Tibial artery (tissue), 4 donors: Measurements from ENCODE around the gene MCUR1.

Experiments used
- DNase-seq, 2 donors: peaks; one replicate each; pipeline ENCODE4 v3.0.0-alpha.2; 2019
- H3K27ac ChIP-seq, 2 donors: fragments of 200-600 bp; sonication (generic) in 1 of 2; 1 replicate in 1 of 2; 2 replicates in 1 of 2; pipeline ENCODE4 v1.5.1; 2018 to 2019; ENCODE audit warnings: mild to moderate bottlenecking in 1 of 2
- H3K27me3 ChIP-seq, 2 donors: fragments of 200-600 bp; sonication (generic) in 1 of 2; one replicate each; pipeline versions ENCODE4 v1.5.1 to v1.6.0; 2016 to 2019
- H3K36me3 ChIP-seq, 3 donors: fragments of 200-600 bp; sonication (generic) in 2 of 3; one replicate each; pipeline ENCODE4 v1.5.1; 2016 to 2019; ENCODE audit warnings: mild to moderate bottlenecking in 2 of 3
- H3K4me1 ChIP-seq, 4 donors: fragments of 200-600 bp; sonication (generic) in 2 of 4; 1 replicate in 3 of 4; 2 replicates in 1 of 4; pipeline ENCODE4 v1.5.1; 2016 to 2019
- H3K4me3 ChIP-seq, 2 donors: fragments of 200-600 bp; sonication (generic) in 1 of 2; 1 replicate in 1 of 2; 2 replicates in 1 of 2; pipeline ENCODE4 v1.5.1; 2018 to 2019; ENCODE audit warnings: mild to moderate bottlenecking in 2 of 2
- H3K9me3 ChIP-seq, 3 donors: fragments of 200-600 bp; sonication (generic) in 1 of 3; one replicate each; pipeline ENCODE4 v1.5.1; 2016 to 2019
- CTCF ChIP-seq, 2 experiments: fragments of 200-600 bp in 1 of 2; fragments of 450-650 bp in 1 of 2; IDR thresholded peaks; one replicate each; pipeline ENCODE4 v1.5.1; 2017 to 2019; ENCODE audit warnings: antibody characterized with exemption in 2 of 2, mild to moderate bottlenecking in 1 of 2, moderate library complexity in 1 of 2
- intact Hi-C: fragments of 100-400 bp; cut with DNase I; formaldehyde crosslinking; loops from one replicate; pipeline ENCODE4 v1.15.0; 2023; ENCODE audit warnings: low total_unique reads

The MCUR1 gene

GRCh38 chr6:13769655-13770053 lies 44.7 kb downstream of the MCUR1 start:
- H3K4me1 ChIP-seq: peaks cover 0 to 22% (median 7%) of the 10 kb centered on the region in 4 donors
- H3K36me3 ChIP-seq: no peaks in the 10 kb centered on the region
- TF ChIP-seq CTCF (IDR thresholded peaks at IDR 0.05): peak in 1 of 2 experiments; percentile 5
- H3K9me3 ChIP-seq: no peaks in the 10 kb centered on the region
- no peak for DNase-seq
- H3K27ac ChIP-seq: no peak overlapping the region
- intact Hi-C loops: loop anchor here (5.0 to 10.0 kb wide), 2 partner anchors 55 to 157 kb away; partner anchors contain the start of gene RANBP9
- H3K4me3 ChIP-seq: no peak overlapping the region
- no peaks in the 10 kb centered on the region for H3K27me3 ChIP-seq

- intact Hi-C loops: loop anchor here (5.0 to 10.0 kb wide), 2 partner anchors 54 to 157 kb away; partner anchors contain the start of gene RANBP9
- Histone ChIP-seq H3K27me3 (no peaks in the 10 kb centered on the region), H3K4me3 (no peak overlapping the region), H3K36me3 (no peaks in the 10 kb centered on the region), H3K27ac (no peak overlapping the region), H3K9me3 (no peaks in the 10 kb centered on the region), H3K4me1 (peaks cover 0 to 22% (median 7%) of the 10 kb centered on the region in 4 donors)
- TF ChIP-seq CTCF (IDR thresholded peaks at IDR 0.05): no peak
- DNase-seq: no peak
Measured at GRCh38 chr6:13769034-13769654, 45.2 kb downstream of the MCUR1 start.

GRCh38 chr6:13767121-13767808 lies 47.1 kb downstream of the MCUR1 start:
- Histone ChIP-seq H3K4me3 (peak overlapping the region; percentile 33 to 51), H3K4me1 (peaks cover 0 to 36% (median 12%) of the 10 kb centered on the region in 4 donors), H3K36me3 (no peaks in the 10 kb centered on the region), H3K27ac (peak overlapping the region; percentile 42 to 48), H3K27me3 (no peaks in the 10 kb centered on the region), H3K9me3 (no peaks in the 10 kb centered on the region)
- intact Hi-C loops: loop anchor here (5.0 to 10.0 kb wide), 2 partner anchors 52 to 155 kb away; partner anchors contain the start of gene RANBP9
- peak in 1 of 2 experiments; percentile 21 for TF ChIP-seq CTCF (IDR thresholded peaks at IDR 0.05)
- DNase-seq: peak; percentile 66 to 79

GRCh38 chr6:13766201-13766634 lies 48.1 kb downstream of the MCUR1 start:
- TF ChIP-seq CTCF (IDR thresholded peaks at IDR 0.05): no peak
- H3K4me3 ChIP-seq: no peak overlapping the region
- no peaks in the 10 kb centered on the region for H3K9me3 ChIP-seq
- no peaks in the 10 kb centered on the region for H3K27me3 ChIP-seq
- no peak overlapping the region for H3K27ac ChIP-seq
- H3K4me1 ChIP-seq: peaks cover 0 to 46% (median 19%) of the 10 kb centered on the region in 4 donors
- H3K36me3 ChIP-seq: no peaks in the 10 kb centered on the region
- no peak for DNase-seq
- intact Hi-C loops: loop anchor here (5.0 to 10.0 kb wide), 2 partner anchors 51 to 154 kb away; partner anchors contain the start of gene RANBP9

- Histone ChIP-seq H3K27ac (no peak overlapping the region), H3K27me3 (no peaks in the 10 kb centered on the region), H3K36me3 (no peaks in the 10 kb centered on the region), H3K4me1 (peaks cover 0 to 51% (median 24%) of the 10 kb centered on the region in 4 donors), H3K9me3 (no peaks in the 10 kb centered on the region), H3K4me3 (no peak overlapping the region)
- no peak for TF ChIP-seq CTCF (IDR thresholded peaks at IDR 0.05)
- intact Hi-C loops: loop anchor here (5.0 to 10.0 kb wide), 2 partner anchors 51 to 153 kb away; partner anchors contain the start of gene RANBP9
- DNase-seq: no peak
Measured at GRCh38 chr6:13765570-13765969, 48.8 kb downstream of the MCUR1 start.
